Lung (tissue), 12 donors: Measurements from ENCODE around the gene SLC6A9. TPM values are rescaled to one million over a fixed set of nuclear protein-coding genes. Genes with fewer than 3 reads are reported as not detected.

Source experiments
- ATAC-seq: fragments of 200-7000 bp; cut with Tn5 transposase; one replicate; pipeline ENCODE4 v1.9.1; 2020; ENCODE audit warnings: moderate number of reproducible peaks; ENCODE audit not compliant: insufficient read depth, low FRiP score
- DNase-seq, 3 donors: peaks; one replicate each; pipeline ENCODE4 v3.0.0-alpha.2; 2013 to 2017
- H3K27ac ChIP-seq, 2 donors: one replicate each; pipeline ENCODE4 v1.5.1; 2013; ENCODE audit warnings: mild to moderate bottlenecking in 2 of 2, moderate library complexity in 2 of 2, control low read depth in 1 of 2, inconsistent platforms in 1 of 2, low read depth in 1 of 2, low read length in 1 of 2
- H3K27me3 ChIP-seq, 3 donors: one replicate each; pipeline ENCODE4 v1.5.1; 2013; ENCODE audit warnings: low read length in 2 of 3; ENCODE audit not compliant: control insufficient read depth in 3 of 3, insufficient read depth in 3 of 3
- H3K36me3 ChIP-seq, 4 donors: one replicate each; pipeline ENCODE4 v1.5.1; 2013; ENCODE audit warnings: low read length in 4 of 4, mild to moderate bottlenecking in 1 of 4, moderate library complexity in 1 of 4; ENCODE audit not compliant: control insufficient read depth in 4 of 4, insufficient read depth in 4 of 4
- H3K4me1 ChIP-seq, 5 donors: one replicate each; pipeline ENCODE4 v1.5.1; 2013; ENCODE audit warnings: low read length in 5 of 5, mild to moderate bottlenecking in 2 of 5, moderate library complexity in 1 of 5; ENCODE audit not compliant: control insufficient read depth in 5 of 5, insufficient read depth in 5 of 5
- H3K4me3 ChIP-seq: one replicate; pipeline ENCODE4 v1.5.1; 2013; ENCODE audit warnings: mild to moderate bottlenecking, control low read depth, moderate library complexity
- H3K9ac ChIP-seq, 2 donors: one replicate each; pipeline ENCODE4 v1.5.1; 2013; ENCODE audit warnings: low read length in 2 of 2, control low read depth in 1 of 2; ENCODE audit not compliant: insufficient read depth in 1 of 2
- H3K9me3 ChIP-seq, 4 donors: one replicate each; pipeline ENCODE4 v1.5.1; 2013; ENCODE audit warnings: low read length in 3 of 4, mild to moderate bottlenecking in 1 of 4, moderate library complexity in 1 of 4; ENCODE audit not compliant: control insufficient read depth in 4 of 4, insufficient read depth in 3 of 4
- CTCF ChIP-seq: IDR thresholded peaks from 2 replicates; pipeline ENCODE4 v1.5.1; 2012; ENCODE audit warnings: mild to moderate bottlenecking; ENCODE audit errors: control extremely low read depth, extremely low read depth
- WGBS, 2 donors: extraction: QIAGEN DNeasy Blood & Tissue Kit; methylation state at CpG; one replicate each; pipeline ENCODE4 v1.1.7; 2013; 5-methylcytosine and 5-hydroxymethylcytosine counted together
- polyA plus RNA-seq, 2 donors: library from polyadenylated mRNA; stranded (reverse); fragments of 200-250 nt; gene quantifications; one replicate each; pipeline ENCODE4 v1.2.1, GENCODE V29; 2013
- total RNA-seq, 2 donors: library from RNA; depleted of rRNA in 1 of 2; stranded (reverse); fragments of >200 nt in 1 of 2; gene quantifications; one replicate each; pipeline ENCODE4 v1.2.1, GENCODE V29; 2014 to 2021
- donor health status: control.
- donor health status: control.
- donor health status: Bipolar disorder and iron deficiency.
- donor health status: healthy.
- donor health status: DM: yes; HTN: yes; CAD: no.

Gene SLC6A9
- total and polyA plus RNA-seq, 4 donors, result 8.7 to 29.9 (median 9.4) TPM

GRCh38 chr1:43991200-43991475 is 40.1 kb downstream of the SLC6A9 start:
- H3K9me3 ChIP-seq, result no peaks in the 10 kb centered on the region
- peak overlapping the region; percentile 11 to 85 for H3K27ac ChIP-seq
- H3K9ac ChIP-seq, result peak overlapping the region in 1 of 2 donors; percentile 42
- 1% methylated on average over 10 of the region's 10 CpGs for WGBS, 2 donors
- H3K27me3 ChIP-seq, result no peaks in the 10 kb centered on the region
- DNase-seq, result peak in 1 of 3 donors; percentile 26
- H3K36me3 ChIP-seq, result peaks cover 0 to 2% (median 1%) of the 10 kb centered on the region in 4 donors
- no peak for TF ChIP-seq CTCF
- H3K4me1 ChIP-seq, result peaks cover 0 to 12% (median 4%) of the 10 kb centered on the region in 5 donors
- H3K4me3 ChIP-seq, result peak overlapping the region; percentile 62
- no peak for ATAC-seq

- no peaks in the 10 kb centered on the region for H3K9me3 ChIP-seq
- 74 to 77% methylated on average over 19 of the region's 19 CpGs for WGBS, 2 donors
- peak overlapping the region; percentile 62 for H3K4me3 ChIP-seq
- H3K9ac ChIP-seq, result no peak overlapping the region
- peak overlapping the region in 1 of 2 donors; percentile 85 for H3K27ac ChIP-seq
- no peak for TF ChIP-seq CTCF
- H3K4me1 ChIP-seq, result peaks cover 0 to 12% (median 4%) of the 10 kb centered on the region in 5 donors
- peaks cover 0 to 4% (median 2%) of the 10 kb centered on the region in 4 donors for H3K36me3 ChIP-seq
- no peaks in the 10 kb centered on the region for H3K27me3 ChIP-seq
- ATAC-seq (no peak), DNase-seq (no peak)
Measured at GRCh38 chr1:43990271-43991199, 40.7 kb downstream of the SLC6A9 start.

GRCh38 chr1:43987159-43987902 is 43.9 kb downstream of the SLC6A9 start:
- Histone ChIP-seq H3K4me1 (peaks cover 0 to 9% (median 4%) of the 10 kb centered on the region in 5 donors), H3K4me3 (no peak overlapping the region), H3K27me3 (no peaks in the 10 kb centered on the region), H3K9me3 (no peaks in the 10 kb centered on the region), H3K36me3 (peaks cover 2 to 6% (median 4%) of the 10 kb centered on the region in 4 donors), H3K9ac (no peak overlapping the region), H3K27ac (no peak overlapping the region)
- ATAC-seq (no peak), DNase-seq (no peak)
- 79 to 87% methylated on average over 6 of the region's 6 CpGs for WGBS, 2 donors
- TF ChIP-seq CTCF, result no peak
